ENCODE results near the gene GSAP.
A peak's percentile ranks its signal among the peaks of the same experiment; 100 is the strongest.
"Not testable (repeated sequence)": the region's sequence is repeated elsewhere in the genome, so short reads cannot be mapped to it uniquely, and the experiment has no call there.

GSAP gene

GRCh38 chr7:77354484-77354883 is 61.7 kb downstream of the GSAP start:
- DNase-seq (ENCODE audit: low read depth) = no peak

- DNase-seq (ENCODE audit: low read depth) = no peak
Observed at GRCh38 chr7:77353911-77354310, 62.2 kb downstream of the GSAP start.

- no peak for DNase-seq (ENCODE audit: low read depth)
Observed at GRCh38 chr7:77353407-77353721, 62.8 kb downstream of the GSAP start.

- DNase-seq (ENCODE audit: low read depth) = no peak
Observed at GRCh38 chr7:77352665-77353406, 63.3 kb downstream of the GSAP start.

GRCh38 chr7:77351539-77352004 is 64.6 kb downstream of the GSAP start:
- DNase-seq (ENCODE audit: low read depth) = no peak

- DNase-seq (ENCODE audit: low read depth) = no peak
Observed at GRCh38 chr7:77349141-77349540, 67.0 kb downstream of the GSAP start.

GRCh38 chr7:77348371-77348813 is 67.8 kb downstream of the GSAP start:
- DNase-seq (ENCODE audit: low read depth) = peak; percentile 76

- no peak for DNase-seq (ENCODE audit: low read depth)
Observed at GRCh38 chr7:77346441-77346840, 69.7 kb downstream of the GSAP start.

GRCh38 chr7:77345426-77345825 is 70.7 kb downstream of the GSAP start:
- not testable (repeated sequence) for DNase-seq (ENCODE audit: low read depth)

- DNase-seq (ENCODE audit: low read depth) = no peak
Observed at GRCh38 chr7:77339726-77340125, 76.4 kb downstream of the GSAP start.

- peak; percentile 80 for DNase-seq (ENCODE audit: low read depth)
Observed at GRCh38 chr7:77338883-77339629, 77.1 kb downstream of the GSAP start.

GRCh38 chr7:77338260-77338659 is 77.9 kb downstream of the GSAP start:
- no peak for DNase-seq (ENCODE audit: low read depth)

- DNase-seq (ENCODE audit: low read depth) = no peak
Observed at GRCh38 chr7:77337456-77337990, 78.6 kb downstream of the GSAP start.

- no peak for DNase-seq (ENCODE audit: low read depth)
Observed at GRCh38 chr7:77335581-77335980, 80.6 kb downstream of the GSAP start.

- not testable (repeated sequence) for DNase-seq (ENCODE audit: low read depth)
Observed at GRCh38 chr7:77334039-77334438, 82.1 kb downstream of the GSAP start.

- DNase-seq (ENCODE audit: low read depth) = peak; percentile 85
Observed at GRCh38 chr7:77331938-77332695, 84.0 kb downstream of the GSAP start.

- DNase-seq (ENCODE audit: low read depth) = no peak
Observed at GRCh38 chr7:77330169-77330882, 85.8 kb downstream of the GSAP start.

GRCh38 chr7:77329466-77330168 is 86.5 kb downstream of the GSAP start:
- DNase-seq (ENCODE audit: low read depth) = no peak

GRCh38 chr7:77328669-77329068 is 87.5 kb downstream of the GSAP start:
- peak; percentile 22 for DNase-seq (ENCODE audit: low read depth)

GRCh38 chr7:77327932-77328628 is 88.1 kb downstream of the GSAP start:
- no peak for DNase-seq (ENCODE audit: low read depth)
